PFSK-1 (cell line): ENCODE data around the gene ERVW-1.

Experiments used
- FOXP2 ChIP-seq: optimal IDR thresholded peaks from 2 replicates; pipeline ENCODE3; 2011; ENCODE audit warnings: borderline replicate concordance, control low read depth, inconsistent platforms; ENCODE audit not compliant: insufficient read depth; ENCODE audit errors: extremely low read length, extremely low read depth
- POLR2AphosphoS5 ChIP-seq: IDR thresholded peaks from 2 replicates; pipeline ENCODE4 v1.6.1; 2012; ENCODE audit warnings: low read depth, mild to moderate bottlenecking, control low read depth, low read length, moderate library complexity
- REST ChIP-seq, 2 experiments: IDR thresholded peaks; 2 replicates each; pipeline versions ENCODE4 v1.6.1 to v1.8.0; 2011 to 2012; ENCODE audit warnings: low read depth in 2 of 2, low read length in 2 of 2, control low read depth in 1 of 2, inconsistent platforms in 1 of 2, mild to moderate bottlenecking in 1 of 2, moderate library complexity in 1 of 2; ENCODE audit not compliant: insufficient read depth in 1 of 2
- SIN3A ChIP-seq: IDR thresholded peaks from 2 replicates; pipeline ENCODE4 v1.6.1; 2012; ENCODE audit warnings: mild to moderate bottlenecking, low read length, moderate library complexity, borderline replicate concordance; ENCODE audit not compliant: insufficient read depth
- TAF1 ChIP-seq: IDR thresholded peaks from 2 replicates; pipeline ENCODE4 v1.6.1; 2012; ENCODE audit warnings: low read length, control low read depth, borderline replicate concordance; ENCODE audit not compliant: insufficient read depth

The ERVW-1 gene

GRCh38 chr7:92478711-92479110 is 965 bp upstream of the ERVW-1 start:
- no peak for TF ChIP-seq REST (IDR thresholded peaks at IDR 0.05; ENCODE audit: insufficient read depth in 1 of 2, low read depth in 2 of 2, low read length in 2 of 2)
- TF ChIP-seq SIN3A, result no peak
- no peak for TF ChIP-seq POLR2AphosphoS5

- no peak for TF ChIP-seq REST (IDR thresholded peaks at IDR 0.05; ENCODE audit: insufficient read depth in 1 of 2, low read depth in 2 of 2, low read length in 2 of 2)
- TF ChIP-seq SIN3A, result no peak
- no peak for TF ChIP-seq FOXP2
- no peak for TF ChIP-seq POLR2AphosphoS5
- no peak for TF ChIP-seq TAF1
These were observed 349 bp upstream of the ERVW-1 start for GRCh38 chr7:92478095-92478494.

GRCh38 chr7:92466682-92467081 is 11.1 kb downstream of the ERVW-1 start:
- TF ChIP-seq POLR2AphosphoS5 (no peak), SIN3A (no peak), TAF1 (no peak), FOXP2 (no peak), REST (IDR thresholded peaks at IDR 0.05; ENCODE audit: insufficient read depth in 1 of 2, low read depth in 2 of 2, low read length in 2 of 2) (no peak)

- TF ChIP-seq FOXP2, result no peak
- TF ChIP-seq SIN3A, result no peak
- no peak for TF ChIP-seq TAF1
- TF ChIP-seq POLR2AphosphoS5, result no peak
- no peak for TF ChIP-seq REST (IDR thresholded peaks at IDR 0.05; ENCODE audit: insufficient read depth in 1 of 2, low read depth in 2 of 2, low read length in 2 of 2)
These were observed 13.2 kb downstream of the ERVW-1 start for GRCh38 chr7:92464515-92464914.

- no peak for TF ChIP-seq FOXP2
- no peak for TF ChIP-seq POLR2AphosphoS5
- TF ChIP-seq TAF1, result no peak
- TF ChIP-seq REST (IDR thresholded peaks at IDR 0.05; ENCODE audit: insufficient read depth in 1 of 2, low read depth in 2 of 2, low read length in 2 of 2), result no peak
- no peak for TF ChIP-seq SIN3A
These were observed 15.2 kb downstream of the ERVW-1 start for GRCh38 chr7:92462560-92462959.
